GM18517 (cell line): ENCODE data around the gene AHNAK.
"Not testable (repeated sequence)": the region's sequence is repeated elsewhere in the genome, so short reads cannot be mapped to it uniquely, and the experiment has no call there.

Experiments
- ATAC-seq: cut with Tn5 transposase; IDR thresholded peaks from one replicate; pipeline ENCODE4 v1.9.1; 2021; ENCODE audit warnings: mild to moderate bottlenecking, moderate library complexity; ENCODE audit not compliant: unreplicated experiment

Gene AHNAK

GRCh38 chr11:62394825-62395538, 151.6 kb downstream of the AHNAK start:
- no peak for ATAC-seq

- ATAC-seq = no peak
These were observed 152.9 kb downstream of the AHNAK start for GRCh38 chr11:62393735-62394134.

GRCh38 chr11:62393061-62393611, 153.5 kb downstream of the AHNAK start:
- no peak for ATAC-seq

GRCh38 chr11:62392506-62392905, 154.1 kb downstream of the AHNAK start:
- ATAC-seq = no peak

- ATAC-seq = no peak
These were observed 154.8 kb downstream of the AHNAK start for GRCh38 chr11:62391642-62392425.

GRCh38 chr11:62390722-62391121, 155.9 kb downstream of the AHNAK start:
- ATAC-seq = no peak

- no peak for ATAC-seq
These were observed 156.4 kb downstream of the AHNAK start for GRCh38 chr11:62390237-62390636.

GRCh38 chr11:62388999-62389398, 157.6 kb downstream of the AHNAK start:
- no peak for ATAC-seq

GRCh38 chr11:62387381-62387780, 159.2 kb downstream of the AHNAK start:
- no peak for ATAC-seq

- ATAC-seq = not testable (repeated sequence)
These were observed 160.5 kb downstream of the AHNAK start for GRCh38 chr11:62386083-62386482.

- no peak for ATAC-seq
These were observed 162.8 kb downstream of the AHNAK start for GRCh38 chr11:62383822-62384221.
